HG03159 (cell line): ENCODE data around the gene LCN6.
"Not testable (repeated sequence)": the region's sequence is repeated elsewhere in the genome, so short reads cannot be mapped to it uniquely, and the experiment has no call there.

Source experiments
- ATAC-seq: cut with Tn5 transposase; IDR thresholded peaks from one replicate; pipeline ENCODE4 v1.9.1; 2021; ENCODE audit warnings: mild to moderate bottlenecking, moderate library complexity; ENCODE audit not compliant: unreplicated experiment

LCN6 gene

DNA sequence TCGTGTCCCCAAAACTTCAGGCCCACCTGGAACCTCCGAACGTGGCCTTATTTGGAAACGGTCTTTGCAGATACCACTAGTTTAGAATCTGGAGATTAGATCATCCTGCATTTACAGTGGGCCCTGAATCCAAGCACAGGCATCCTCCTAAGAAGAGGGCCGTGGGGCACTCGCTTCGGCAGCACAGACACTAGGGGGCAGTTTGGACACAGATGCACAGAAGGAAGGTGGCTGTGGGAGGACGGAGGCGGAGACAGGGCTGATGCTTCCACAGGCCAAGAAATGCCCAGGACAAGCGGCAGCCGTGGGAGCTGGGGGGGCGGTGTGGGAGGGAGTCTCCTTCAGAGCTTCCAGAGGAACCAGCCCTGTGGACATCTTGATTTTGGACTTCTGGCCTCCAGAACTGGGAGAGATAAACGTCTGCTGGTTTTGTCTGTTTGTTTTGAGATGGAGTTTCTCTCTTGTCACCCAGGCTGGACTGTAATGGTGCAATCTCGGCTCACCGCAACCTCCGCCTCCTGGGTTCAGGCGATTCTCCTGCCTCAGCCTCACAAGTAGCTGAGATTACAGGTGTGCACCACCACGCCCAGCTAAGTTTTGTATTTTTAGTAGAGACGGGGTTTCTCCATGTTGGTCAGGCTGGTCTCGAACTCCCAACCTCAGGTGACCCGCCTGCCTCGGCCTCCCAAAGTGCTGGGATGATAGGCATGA is 12.7 kb upstream of the LCN6 start:
- not testable (repeated sequence) for ATAC-seq

DNA sequence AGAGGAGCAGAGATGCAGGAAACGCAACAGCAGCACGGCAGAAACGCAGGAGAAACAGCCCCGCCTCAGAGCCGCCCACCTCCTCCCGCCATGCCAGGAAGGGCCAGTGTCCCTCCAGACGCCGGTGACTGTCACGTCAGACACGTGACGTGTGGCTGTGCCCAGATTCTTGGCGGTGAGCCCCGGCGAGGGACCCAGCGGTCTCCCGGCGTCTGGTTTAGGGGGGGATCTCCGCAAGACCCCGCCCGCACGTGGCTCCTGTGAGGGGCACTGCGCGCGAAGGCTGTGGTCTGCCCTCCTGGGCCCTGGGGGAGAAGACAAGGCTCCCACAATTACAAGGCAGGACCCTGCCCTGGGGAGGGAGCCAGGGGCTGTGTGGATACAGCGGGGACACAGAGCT is 12.1 kb upstream of the LCN6 start:
- no peak for ATAC-seq

- ATAC-seq: no peak
These were observed 11.4 kb upstream of the LCN6 start for GRCh38 chr9:136759436-136760325.

- ATAC-seq: no peak
These were observed 10.7 kb upstream of the LCN6 start for GRCh38 chr9:136759001-136759400.

DNA sequence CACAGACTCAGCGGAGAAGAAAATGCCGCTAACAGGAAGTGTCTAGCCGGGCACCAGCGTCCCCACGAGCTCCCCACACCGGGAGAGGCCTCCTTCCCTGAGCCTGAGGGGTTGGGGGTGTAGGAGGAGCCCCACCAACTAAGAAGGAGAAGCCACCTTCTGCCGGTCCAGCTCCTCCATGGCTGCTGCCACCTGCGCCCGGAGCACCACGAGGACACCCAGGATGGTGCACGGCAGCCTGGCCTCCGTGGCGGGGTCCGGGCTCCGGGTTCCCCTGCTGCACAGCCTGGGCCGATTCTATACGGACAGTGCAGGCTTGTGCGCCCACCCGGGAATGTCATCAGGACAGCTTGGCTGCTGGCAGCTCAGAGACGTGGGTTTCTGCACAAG is 9.4 kb upstream of the LCN6 start:
- ATAC-seq: no peak

DNA sequence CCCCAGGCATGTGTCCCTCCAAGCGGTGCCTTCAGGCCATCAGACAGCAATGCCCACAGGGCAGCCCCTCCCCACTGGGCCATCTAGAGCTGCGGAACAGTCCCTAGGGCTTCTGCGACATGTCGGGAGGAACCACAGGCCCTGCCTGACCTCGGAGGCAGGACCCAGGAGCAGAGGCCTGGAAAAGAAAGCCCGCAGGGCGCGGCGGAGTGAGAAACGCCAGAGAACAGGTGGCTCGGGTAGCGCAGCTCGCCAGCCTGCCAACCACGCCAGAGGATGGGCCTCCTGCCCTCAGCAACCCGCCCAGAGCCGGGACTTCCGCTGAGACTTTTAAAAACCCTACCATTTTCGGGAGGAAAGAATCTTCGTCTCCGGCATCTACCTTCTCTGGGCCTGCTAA is 9.0 kb upstream of the LCN6 start:
- no peak for ATAC-seq

- no peak for ATAC-seq
These were observed 8.5 kb upstream of the LCN6 start for GRCh38 chr9:136756836-136757235.

DNA sequence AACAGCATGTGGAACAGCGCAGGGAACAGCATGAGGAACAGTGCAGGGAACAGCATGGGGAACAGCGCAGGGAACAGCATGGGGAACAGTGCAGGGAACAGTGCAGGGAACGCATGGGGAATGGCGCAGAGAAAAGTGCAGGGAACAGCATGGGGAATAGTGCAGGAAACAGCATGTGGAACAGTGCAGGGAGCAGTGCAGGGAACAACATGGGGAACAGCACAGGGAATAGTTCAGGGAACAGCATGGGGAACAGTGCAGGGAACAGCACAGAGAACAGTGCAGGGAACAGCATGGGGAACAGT is 7.8 kb upstream of the LCN6 start:
- no peak for ATAC-seq

- not testable (repeated sequence) for ATAC-seq
These were observed 7.2 kb upstream of the LCN6 start for GRCh38 chr9:136755302-136756133.

DNA sequence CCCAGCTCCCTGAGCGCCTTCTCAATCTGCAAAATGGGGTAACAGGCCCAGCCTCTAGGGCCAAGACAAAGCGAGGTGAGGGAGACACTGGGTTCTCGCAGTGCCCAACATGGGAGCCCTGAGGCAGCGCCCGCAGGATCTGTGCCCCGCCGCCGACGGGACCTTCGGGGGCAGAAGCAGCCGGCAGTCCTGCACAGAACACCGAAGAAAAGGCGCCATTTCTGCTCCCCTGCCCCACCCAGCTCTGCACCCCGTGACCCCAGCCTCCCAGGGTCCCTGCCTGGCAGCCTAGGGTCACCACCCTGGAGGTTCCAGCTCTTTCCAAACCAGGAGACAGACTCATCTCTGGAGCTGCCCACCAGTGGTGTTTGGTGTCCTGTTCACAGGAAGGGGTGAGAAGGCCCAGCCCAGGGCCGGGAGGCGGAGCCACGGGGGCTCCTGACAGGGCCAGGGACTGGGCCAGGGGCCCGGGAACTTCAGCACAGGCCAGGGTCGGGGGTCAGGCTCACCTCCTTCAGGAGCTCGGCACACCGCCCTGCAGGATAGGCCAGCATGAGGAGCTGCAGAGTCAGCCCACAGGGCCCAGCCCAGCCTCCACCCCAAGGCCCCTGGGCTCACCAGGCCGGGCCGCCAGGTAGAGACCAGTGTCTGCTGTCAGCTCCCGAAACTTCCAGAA is 6.4 kb upstream of the LCN6 start:
- ATAC-seq: no peak

DNA sequence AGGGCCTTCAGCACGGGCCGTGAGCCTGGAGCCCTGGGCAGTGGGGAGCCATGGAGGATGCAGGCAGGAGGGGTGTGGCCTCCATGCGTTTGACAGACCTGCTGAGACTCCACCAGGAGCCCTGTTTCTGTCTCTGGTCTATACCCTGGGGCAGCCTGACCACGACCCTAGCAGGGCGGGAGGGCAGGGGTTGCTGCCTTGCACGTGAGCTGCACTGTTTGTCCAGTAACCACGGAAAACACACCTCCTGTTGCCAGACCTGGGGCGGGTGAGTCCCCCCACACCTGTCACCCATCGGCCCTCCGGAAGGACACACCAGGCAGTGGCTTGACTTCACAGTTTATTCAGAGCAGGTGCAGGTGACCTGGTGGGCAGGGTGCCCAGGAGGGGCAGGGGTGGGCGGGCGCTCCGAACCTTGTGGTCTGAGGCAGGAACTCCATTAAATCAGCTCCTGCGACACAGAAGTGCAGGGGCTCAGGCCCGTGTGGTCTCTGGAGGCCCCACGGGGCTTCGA is 5.8 kb upstream of the LCN6 start:
- no peak for ATAC-seq

DNA sequence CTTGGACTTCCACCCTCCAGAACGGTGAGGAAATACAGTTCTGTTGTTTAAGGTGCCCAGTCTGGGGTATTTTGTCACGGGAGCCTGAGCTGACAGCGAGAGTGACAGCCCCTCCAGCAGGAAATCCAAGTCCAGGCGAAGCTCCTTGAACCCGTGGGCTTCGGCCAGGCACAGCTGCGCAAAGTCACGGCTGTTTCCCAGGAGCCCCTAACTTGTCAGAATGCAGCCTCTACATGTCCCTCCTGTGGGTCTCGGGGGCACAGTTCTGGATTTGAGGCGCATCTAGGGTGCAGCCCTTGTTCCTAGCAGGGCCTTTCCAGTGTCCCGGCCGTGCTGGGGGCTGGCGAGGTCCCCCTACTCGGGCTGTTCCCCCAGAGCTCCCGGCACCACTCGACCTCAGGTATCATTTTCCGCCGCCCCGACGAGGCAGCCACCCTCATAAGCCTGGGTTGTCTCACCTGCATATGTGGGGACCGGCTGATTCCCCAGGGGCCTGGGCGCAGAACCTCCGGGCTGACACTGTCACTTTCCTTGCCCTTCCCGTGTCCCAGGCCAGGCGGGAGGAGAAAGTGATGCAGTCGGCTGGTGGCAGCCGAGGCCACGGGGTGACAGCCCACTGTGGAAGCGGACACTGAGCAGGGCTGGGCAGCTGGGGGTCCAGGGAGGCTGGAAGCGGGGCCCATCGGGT is 5.2 kb upstream of the LCN6 start:
- ATAC-seq: no peak

- no peak for ATAC-seq
These were observed 3.5 kb upstream of the LCN6 start for GRCh38 chr9:136751814-136752213.

DNA sequence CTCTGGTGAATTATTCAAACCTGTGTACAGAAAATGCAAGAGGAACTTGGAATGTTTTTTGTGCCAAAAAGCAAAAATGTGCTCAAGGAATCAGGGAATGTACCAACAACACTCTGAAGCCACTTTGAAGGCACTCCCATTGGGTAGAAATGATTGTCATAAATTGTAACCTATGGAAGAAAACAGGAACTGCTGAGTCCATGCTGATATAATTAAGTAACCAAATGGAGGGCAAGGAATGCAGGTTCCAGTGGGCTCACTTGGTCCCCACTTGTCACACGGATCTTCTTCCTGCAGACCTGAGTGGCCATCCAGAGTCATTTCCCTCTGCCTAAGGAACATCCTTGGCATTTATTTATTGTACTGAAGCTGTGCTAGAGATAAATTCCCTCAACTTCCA is 2.9 kb upstream of the LCN6 start:
- no peak for ATAC-seq

- ATAC-seq: no peak
These were observed 2.2 kb upstream of the LCN6 start for GRCh38 chr9:136750526-136750925.

- ATAC-seq: no peak
These were observed 614 bp upstream of the LCN6 start for GRCh38 chr9:136748666-136749611.

- ATAC-seq: no peak
These were observed 914 bp downstream of the LCN6 start for GRCh38 chr9:136747161-136748060.

DNA sequence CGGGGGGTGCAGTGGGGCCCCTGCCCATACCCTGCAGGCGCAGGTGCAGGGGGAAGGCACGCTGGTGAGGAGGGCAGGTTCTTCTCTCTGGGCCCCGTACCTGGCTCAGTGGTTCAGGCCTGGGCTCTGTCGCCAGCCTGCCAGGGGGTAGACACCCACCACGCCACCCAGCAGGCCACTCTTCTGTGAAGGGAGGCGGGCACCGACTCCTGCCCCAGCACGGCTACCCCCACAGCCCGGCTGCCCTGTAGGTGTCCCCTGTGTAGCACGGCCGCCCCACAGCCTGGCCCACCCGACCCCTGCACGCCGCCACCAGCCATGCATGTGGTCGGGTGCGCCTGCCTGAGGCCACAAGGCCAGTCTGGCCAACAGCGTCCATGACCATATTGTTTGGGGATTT is 1.7 kb downstream of the LCN6 start:
- no peak for ATAC-seq
